BLaER1 (cell line): Measurements from ENCODE around the gene DIP2C.

ENCODE experiments used
- H3K27ac ChIP-seq: shearing (Covaris generic); formaldehyde crosslinking; 2 replicates; pipeline ENCODE4 v1.8.1; 2022
- H3K27me3 ChIP-seq: shearing (Covaris generic); formaldehyde crosslinking; 2 replicates; pipeline ENCODE4 v1.8.1; 2022
- H3K36me3 ChIP-seq: shearing (Covaris generic); formaldehyde crosslinking; 2 replicates; pipeline ENCODE4 v1.8.1; 2022
- H3K4me1 ChIP-seq: shearing (Covaris generic); formaldehyde crosslinking; 2 replicates; pipeline ENCODE4 v1.8.1; 2022
- H3K4me2 ChIP-seq: shearing (Covaris generic); formaldehyde crosslinking; 2 replicates; pipeline ENCODE4 v1.8.1; 2022
- H3K4me3 ChIP-seq: shearing (Covaris generic); formaldehyde crosslinking; 2 replicates; pipeline ENCODE4 v1.8.1; 2022
- H3K9ac ChIP-seq: shearing (Covaris generic); formaldehyde crosslinking; 2 replicates; pipeline ENCODE4 v1.8.1; 2022
- H3K9me3 ChIP-seq: shearing (Covaris generic); formaldehyde crosslinking; 2 replicates; pipeline ENCODE4 v1.8.1; 2022
- H4K20me1 ChIP-seq: shearing (Covaris generic); formaldehyde crosslinking; 2 replicates; pipeline ENCODE4 v1.8.1; 2022
- Cebpa-rat ChIP-seq: shearing (Covaris generic); IDR thresholded peaks from 2 replicates; pipeline ENCODE4 v1.8.1; 2022

The DIP2C gene

GRCh38 chr10:234708-235406 lies 454.6 kb downstream of the DIP2C start:
- H3K4me2 ChIP-seq, result no peak overlapping the region
- H3K9me3 ChIP-seq, result no peaks in the 10 kb centered on the region
- no peak overlapping the region for H3K9ac ChIP-seq
- H3K27ac ChIP-seq, result no peak overlapping the region
- H3K27me3 ChIP-seq, result no peaks in the 10 kb centered on the region
- no peak for TF ChIP-seq Cebpa-rat
- H3K4me3 ChIP-seq, result no peak overlapping the region
- peaks cover 27% of the 10 kb centered on the region; the same call in 1 of the 2 replicates for H3K36me3 ChIP-seq
- H3K4me1 ChIP-seq, result no peaks in the 10 kb centered on the region
- H4K20me1 ChIP-seq, result no peaks in the 10 kb centered on the region

- Histone ChIP-seq H4K20me1 (no peaks in the 10 kb centered on the region), H3K4me1 (no peaks in the 10 kb centered on the region), H3K36me3 (peaks cover 12% of the 10 kb centered on the region; the same call in 1 of the 2 replicates), H3K27ac (no peak overlapping the region), H3K9me3 (no peaks in the 10 kb centered on the region), H3K27me3 (no peaks in the 10 kb centered on the region), H3K9ac (no peak overlapping the region), H3K4me2 (no peak overlapping the region), H3K4me3 (no peak overlapping the region)
- no peak for TF ChIP-seq Cebpa-rat
These were observed 456.6 kb downstream of the DIP2C start for GRCh38 chr10:232878-233277.

- H3K36me3 ChIP-seq, result 0 out of 2 replicates have a peak, but pooled peaks cover 4% of the 10 kb centered on the region
These were observed 457.4 kb downstream of the DIP2C start for GRCh38 chr10:232061-232460.

GRCh38 chr10:230758-231157 lies 458.7 kb downstream of the DIP2C start:
- no peak overlapping the region for H3K4me3 ChIP-seq
- TF ChIP-seq Cebpa-rat, result no peak
- no peaks in the 10 kb centered on the region for H3K9me3 ChIP-seq
- no peak overlapping the region for H3K9ac ChIP-seq
- no peaks in the 10 kb centered on the region for H4K20me1 ChIP-seq
- 0 out of 2 replicates have a peak, but pooled peaks cover 4% of the 10 kb centered on the region for H3K36me3 ChIP-seq
- no peak overlapping the region for H3K4me2 ChIP-seq
- no peak overlapping the region for H3K27ac ChIP-seq
- H3K27me3 ChIP-seq, result no peaks in the 10 kb centered on the region
- H3K4me1 ChIP-seq, result no peaks in the 10 kb centered on the region

More at GRCh38 chr10:232061-232460, 457.4 kb downstream of the DIP2C start:
- Histone ChIP-seq H3K27me3 (no peaks in the 10 kb centered on the region), H3K27ac (no peak overlapping the region), H3K4me3 (no peak overlapping the region), H3K9ac (no peak overlapping the region), H4K20me1 (no peaks in the 10 kb centered on the region), H3K9me3 (no peaks in the 10 kb centered on the region), H3K4me1 (no peaks in the 10 kb centered on the region), H3K4me2 (no peak overlapping the region)
- TF ChIP-seq Cebpa-rat, result no peak

GRCh38 chr10:228366-228765 lies 461.1 kb downstream of the DIP2C start:
- no peak overlapping the region for H3K4me2 ChIP-seq
- TF ChIP-seq Cebpa-rat, result no peak
- H3K27ac ChIP-seq, result no peak overlapping the region
- no peak overlapping the region for H3K9ac ChIP-seq
- no peak overlapping the region for H3K4me3 ChIP-seq
- no peaks in the 10 kb centered on the region for H3K4me1 ChIP-seq
- H3K36me3 ChIP-seq, result no peaks in the 10 kb centered on the region
- no peaks in the 10 kb centered on the region for H3K9me3 ChIP-seq
- H4K20me1 ChIP-seq, result no peaks in the 10 kb centered on the region
- no peaks in the 10 kb centered on the region for H3K27me3 ChIP-seq

GRCh38 chr10:227014-227413 lies 462.5 kb downstream of the DIP2C start:
- Histone ChIP-seq H3K9ac (no peak overlapping the region), H3K4me1 (no peaks in the 10 kb centered on the region)
- no peak for TF ChIP-seq Cebpa-rat

GRCh38 chr10:226018-226417 lies 463.4 kb downstream of the DIP2C start:
- Histone ChIP-seq H3K27me3 (no peaks in the 10 kb centered on the region), H3K4me2 (no peak overlapping the region), H3K9ac (no peak overlapping the region), H3K4me1 (no peaks in the 10 kb centered on the region), H3K9me3 (no peaks in the 10 kb centered on the region), H3K36me3 (0 out of 2 replicates have a peak, but pooled peaks cover 3% of the 10 kb centered on the region), H3K27ac (no peak overlapping the region), H3K4me3 (no peak overlapping the region), H4K20me1 (no peaks in the 10 kb centered on the region)
- no peak for TF ChIP-seq Cebpa-rat

More at GRCh38 chr10:227014-227413, 462.5 kb downstream of the DIP2C start:
- no peaks in the 10 kb centered on the region for H3K27me3 ChIP-seq
- H3K27ac ChIP-seq, result no peak overlapping the region
- no peak overlapping the region for H3K4me3 ChIP-seq
- H3K4me2 ChIP-seq, result no peak overlapping the region
- H3K36me3 ChIP-seq, result no peaks in the 10 kb centered on the region
- no peaks in the 10 kb centered on the region for H4K20me1 ChIP-seq
- no peaks in the 10 kb centered on the region for H3K9me3 ChIP-seq

GRCh38 chr10:224571-224970 lies 464.9 kb downstream of the DIP2C start:
- no peak for TF ChIP-seq Cebpa-rat
- Histone ChIP-seq H3K4me1 (peaks cover 10% of the 10 kb centered on the region), H3K4me2 (no peak overlapping the region), H3K36me3 (0 out of 2 replicates have a peak, but pooled peaks cover 3% of the 10 kb centered on the region), H3K9ac (no peak overlapping the region), H3K27ac (no peak overlapping the region), H4K20me1 (no peaks in the 10 kb centered on the region), H3K27me3 (no peaks in the 10 kb centered on the region), H3K4me3 (no peak overlapping the region), H3K9me3 (no peaks in the 10 kb centered on the region)
